Thoracic aorta endothelial cell (primary cell): ENCODE measurements around the gene PCDHGC4. TPM values are rescaled to one million over a fixed set of nuclear protein-coding genes. Genes with fewer than 3 reads are reported as not detected.

Source experiments
- total RNA-seq: library from RNA; depleted of rRNA; stranded (reverse); fragments of >200 nt; gene quantifications from 2 replicates; pipeline ENCODE4 v1.2.3, GENCODE V29; 2012

PCDHGC4 gene
- 1.3 and 1.9 TPM in 2 replicates for total RNA-seq

GRCh38 chr5:141484641-141485311, at the start of gene PCDHGC4:
Gene PCDHGC4, plus strand, starts transcription at chr5:141485030. Its CDS starts 144 bp downstream, at chr5:141485174.

GRCh38 chr5:141475625-141476131, 9.2 kb upstream of the PCDHGC4 start, which contains the start of gene PCDHGC3:
Gene PCDHGC3, plus strand, starts transcription at chr5:141475966. Its CDS starts 151 bp downstream, at chr5:141476117.

DNA sequence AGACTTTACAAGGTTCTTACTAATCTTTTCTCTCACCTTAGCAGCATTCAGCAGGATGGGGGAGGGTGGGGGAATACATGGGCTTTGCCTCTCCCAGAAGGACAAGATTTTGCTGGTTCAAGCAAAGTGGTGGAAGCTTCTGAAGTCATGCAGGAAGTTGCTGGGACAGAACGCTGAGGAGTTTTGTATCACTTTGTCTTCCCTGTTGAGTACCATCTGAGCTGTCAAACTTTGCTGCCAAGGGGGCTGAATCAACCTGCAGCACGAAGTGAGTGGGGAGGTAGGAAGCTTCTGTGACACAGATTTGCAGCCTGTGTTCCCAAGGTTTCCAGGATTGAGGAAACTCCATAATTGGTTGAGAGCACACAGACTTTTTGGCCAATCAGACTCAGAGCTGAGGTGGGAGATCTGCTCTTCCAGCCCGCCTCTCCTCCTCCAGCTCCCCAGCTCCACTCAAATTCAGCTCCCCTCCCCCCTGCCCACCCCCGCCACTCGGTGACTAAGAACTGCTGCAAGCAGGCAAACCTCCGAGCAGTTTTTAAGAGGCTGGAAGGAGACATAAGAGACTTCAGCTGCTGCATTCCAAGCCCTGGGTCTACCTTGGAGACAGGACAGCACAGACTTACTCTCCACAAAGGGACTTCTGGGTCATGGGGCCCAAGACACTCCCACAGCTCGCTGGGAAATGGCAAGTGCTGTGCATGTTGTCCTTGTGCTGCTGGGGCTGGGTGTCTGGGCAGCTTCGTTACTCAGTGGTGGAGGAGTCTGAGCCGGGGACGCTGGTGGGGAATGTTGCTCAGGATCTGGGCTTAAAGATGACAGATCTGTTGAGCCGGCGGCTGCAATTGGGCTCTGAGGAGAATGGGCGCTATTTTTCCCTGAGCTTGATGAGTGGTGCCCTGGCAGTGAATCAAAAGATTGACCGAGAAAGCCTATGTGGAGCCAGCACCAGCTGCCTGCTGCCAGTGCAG, 4.0 kb downstream of the PCDHGC4 start, which contains the start of gene PCDHGC5:
PCDHGC5 (plus strand) TSS at position 491 of the 971 bp plus-strand sequence; CDS start at position 651, 160 bp downstream.

Other genes starting within 250 kb of the PCDHGC4 start
- gene PCDHB15, start 239.6 kb upstream of the PCDHGC4 start, total RNA-seq, result 0.14 and 0.66 TPM in 2 replicates
- 0.27 and 0.50 TPM in 2 replicates for gene SLC25A2, start 181.0 kb upstream of the PCDHGC4 start, total RNA-seq
- 62.1 and 70.6 TPM in 2 replicates for gene TAF7, start 164.2 kb upstream of the PCDHGC4 start, total RNA-seq
- 0.22 and 0.40 TPM in 2 replicates for gene PCDHGA1, start 154.5 kb upstream of the PCDHGC4 start, total RNA-seq
- gene PCDHGA2, start 146.3 kb upstream of the PCDHGC4 start, total RNA-seq, result 1.1 and 1.2 TPM in 2 replicates
- gene PCDHGA3, start 141.2 kb upstream of the PCDHGC4 start, total RNA-seq, result 0.65 and 0.93 TPM in 2 replicates
- 0.50 and 0.66 TPM in 2 replicates for gene PCDHGB1, start 134.9 kb upstream of the PCDHGC4 start, total RNA-seq
- gene PCDHGA4, start 130.0 kb upstream of the PCDHGC4 start, total RNA-seq, result 2.2 and 5.2 TPM in 2 replicates
- 1.3 and 2.0 TPM in 2 replicates for gene PCDHGB2, start 125.0 kb upstream of the PCDHGC4 start, total RNA-seq
- 0.72 and 1.1 TPM in 2 replicates for gene PCDHGA5, start 120.9 kb upstream of the PCDHGC4 start, total RNA-seq
- gene PCDHGB3, start 114.8 kb upstream of the PCDHGC4 start, total RNA-seq, result 1.4 and 2.9 TPM in 2 replicates
- gene PCDHGA6, start 111.1 kb upstream of the PCDHGC4 start, total RNA-seq, result 2.1 and 2.9 TPM in 2 replicates
- 0.65 and 2.0 TPM in 2 replicates for gene PCDHGA7, start 102.3 kb upstream of the PCDHGC4 start, total RNA-seq
- 5.6 and 9.7 TPM in 2 replicates for gene PCDHGB4, start 97.3 kb upstream of the PCDHGC4 start, total RNA-seq
- 0.72 and 1.6 TPM in 2 replicates for gene PCDHGA8, start 92.4 kb upstream of the PCDHGC4 start, total RNA-seq
- gene PCDHGB5, start 87.1 kb upstream of the PCDHGC4 start, total RNA-seq, result 9.1 and 13.4 TPM in 2 replicates
- 4.3 and 4.6 TPM in 2 replicates for gene PCDHGA9, start 82.3 kb upstream of the PCDHGC4 start, total RNA-seq
- 2.9 and 3.3 TPM in 2 replicates for gene PCDHGB6, start 77.0 kb upstream of the PCDHGC4 start, total RNA-seq
- gene PCDHGA10, start 72.0 kb upstream of the PCDHGC4 start, total RNA-seq, result 4.7 and 5.5 TPM in 2 replicates
- 9.4 and 9.8 TPM in 2 replicates for gene PCDHGB7, start 67.4 kb upstream of the PCDHGC4 start, total RNA-seq
- 12.5 and 13.6 TPM in 2 replicates for gene PCDHGA11, start 64.0 kb upstream of the PCDHGC4 start, total RNA-seq
- 10.8 and 12.6 TPM in 2 replicates for gene PCDHGA12, start 54.5 kb upstream of the PCDHGC4 start, total RNA-seq
- gene PCDHGC3, start 9.1 kb upstream of the PCDHGC4 start, total RNA-seq, result 13.3 and 19.6 TPM in 2 replicates
- 1.1 and 1.3 TPM in 2 replicates for gene PCDHGC5, start 4.1 kb downstream of the PCDHGC4 start, total RNA-seq
- gene DIAPH1, start 134.0 kb downstream of the PCDHGC4 start, total RNA-seq, result 45.7 and 62.2 TPM in 2 replicates
- 43.4 and 44.0 TPM in 2 replicates for gene HDAC3, start 151.8 kb downstream of the PCDHGC4 start, total RNA-seq
- 3.1 and 3.7 TPM in 2 replicates for gene RELL2, start 152.0 kb downstream of the PCDHGC4 start, total RNA-seq
- gene FCHSD1, start 166.4 kb downstream of the PCDHGC4 start, total RNA-seq, result 25.8 and 26.2 TPM in 2 replicates
- gene ARAP3, start 197.2 kb downstream of the PCDHGC4 start, total RNA-seq, result 55.6 and 71.6 TPM in 2 replicates